PC-3 (cell line): Measurements from ENCODE around the gene WDSUB1.

Experiments used
- EZH2 ChIP-seq: fragments of 300-600 bp; sonication (generic); IDR thresholded peaks from one replicate; pipeline ENCODE4 v1.6.1; 2017; ENCODE audit warnings: antibody characterized with exemption, mild to moderate bottlenecking, low read length; ENCODE audit not compliant: unreplicated experiment
- EZH2phosphoT487 ChIP-seq: fragments of 300-600 bp; sonication (generic); IDR thresholded peaks from 2 replicates; pipeline ENCODE4 v1.6.1; 2018; ENCODE audit warnings: mild to moderate bottlenecking, antibody characterized with exemption, low read length, borderline replicate concordance
- TF ChIP-seq, protein P1 (sequence below): fragments of 300-600 bp; sonication (generic); conservative IDR thresholded peaks from 2 replicates; pipeline ENCODE4 v1.5.1; 2017; ENCODE audit warnings: antibody characterized with exemption, low read depth, mild to moderate bottlenecking, low read length

DNA sequence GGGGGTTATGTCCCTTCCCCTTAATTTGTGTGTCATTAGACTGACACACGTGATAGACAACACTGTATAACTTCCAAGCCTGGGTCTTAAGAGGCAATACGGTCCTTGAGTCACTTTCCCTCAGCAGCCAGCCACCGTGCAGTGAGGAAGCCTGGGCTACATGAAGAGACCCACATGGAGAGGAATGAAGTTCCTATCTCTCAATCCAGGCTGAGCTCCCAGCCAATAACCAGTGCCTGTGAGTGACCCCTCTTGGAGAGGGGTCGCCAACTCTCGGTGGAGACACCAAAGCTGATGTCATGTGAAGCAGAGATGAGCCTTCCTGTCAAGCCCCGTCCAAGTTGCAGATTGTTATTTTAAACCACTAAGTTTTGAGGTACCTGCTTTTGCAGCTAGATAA, 5.7 kb upstream of the WDSUB1 start:
- TF ChIP-seq EZH2phosphoT487 (no peak), EZH2 (no peak)
- TF ChIP-seq, protein P1, sequence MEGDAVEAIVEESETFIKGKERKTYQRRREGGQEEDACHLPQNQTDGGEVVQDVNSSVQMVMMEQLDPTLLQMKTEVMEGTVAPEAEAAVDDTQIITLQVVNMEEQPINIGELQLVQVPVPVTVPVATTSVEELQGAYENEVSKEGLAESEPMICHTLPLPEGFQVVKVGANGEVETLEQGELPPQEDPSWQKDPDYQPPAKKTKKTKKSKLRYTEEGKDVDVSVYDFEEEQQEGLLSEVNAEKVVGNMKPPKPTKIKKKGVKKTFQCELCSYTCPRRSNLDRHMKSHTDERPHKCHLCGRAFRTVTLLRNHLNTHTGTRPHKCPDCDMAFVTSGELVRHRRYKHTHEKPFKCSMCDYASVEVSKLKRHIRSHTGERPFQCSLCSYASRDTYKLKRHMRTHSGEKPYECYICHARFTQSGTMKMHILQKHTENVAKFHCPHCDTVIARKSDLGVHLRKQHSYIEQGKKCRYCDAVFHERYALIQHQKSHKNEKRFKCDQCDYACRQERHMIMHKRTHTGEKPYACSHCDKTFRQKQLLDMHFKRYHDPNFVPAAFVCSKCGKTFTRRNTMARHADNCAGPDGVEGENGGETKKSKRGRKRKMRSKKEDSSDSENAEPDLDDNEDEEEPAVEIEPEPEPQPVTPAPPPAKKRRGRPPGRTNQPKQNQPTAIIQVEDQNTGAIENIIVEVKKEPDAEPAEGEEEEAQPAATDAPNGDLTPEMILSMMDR = no peak
